Measurements from ENCODE around the gene REV3L.

DNA sequence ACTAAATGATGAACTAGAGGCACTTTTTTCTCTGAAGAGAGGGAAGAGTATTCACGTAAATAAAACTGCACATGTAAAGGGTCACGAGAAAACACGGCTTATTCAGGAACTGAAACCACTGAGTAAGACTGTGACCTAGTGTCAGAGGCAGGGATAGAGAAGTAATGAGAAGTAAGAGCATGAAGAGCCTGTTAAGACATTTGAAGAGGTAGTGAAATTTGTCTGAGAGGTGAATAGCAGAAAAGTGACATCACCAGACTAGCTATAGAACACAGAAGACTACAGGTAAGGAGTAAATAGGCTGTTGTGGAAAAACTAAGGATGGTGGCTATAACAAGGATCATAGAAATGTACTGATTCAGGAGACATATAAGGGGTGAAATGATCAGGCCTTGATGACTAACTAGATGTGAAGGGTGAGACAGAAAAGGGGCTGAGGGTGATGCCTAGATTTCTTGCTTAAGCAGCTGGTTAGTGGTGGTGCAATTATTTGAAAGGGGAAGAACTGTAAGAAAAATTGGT is 76.8 kb downstream of the REV3L start:
- TF ChIP-seq CTCF (IDR thresholded peaks at IDR 0.05; ENCODE audit: insufficient read depth, low read length) (no peak), POLR2AphosphoS5 (IDR thresholded peaks at IDR 0.05; ENCODE audit: low read depth) (no peak)
- TF ChIP-seq, protein P1, sequence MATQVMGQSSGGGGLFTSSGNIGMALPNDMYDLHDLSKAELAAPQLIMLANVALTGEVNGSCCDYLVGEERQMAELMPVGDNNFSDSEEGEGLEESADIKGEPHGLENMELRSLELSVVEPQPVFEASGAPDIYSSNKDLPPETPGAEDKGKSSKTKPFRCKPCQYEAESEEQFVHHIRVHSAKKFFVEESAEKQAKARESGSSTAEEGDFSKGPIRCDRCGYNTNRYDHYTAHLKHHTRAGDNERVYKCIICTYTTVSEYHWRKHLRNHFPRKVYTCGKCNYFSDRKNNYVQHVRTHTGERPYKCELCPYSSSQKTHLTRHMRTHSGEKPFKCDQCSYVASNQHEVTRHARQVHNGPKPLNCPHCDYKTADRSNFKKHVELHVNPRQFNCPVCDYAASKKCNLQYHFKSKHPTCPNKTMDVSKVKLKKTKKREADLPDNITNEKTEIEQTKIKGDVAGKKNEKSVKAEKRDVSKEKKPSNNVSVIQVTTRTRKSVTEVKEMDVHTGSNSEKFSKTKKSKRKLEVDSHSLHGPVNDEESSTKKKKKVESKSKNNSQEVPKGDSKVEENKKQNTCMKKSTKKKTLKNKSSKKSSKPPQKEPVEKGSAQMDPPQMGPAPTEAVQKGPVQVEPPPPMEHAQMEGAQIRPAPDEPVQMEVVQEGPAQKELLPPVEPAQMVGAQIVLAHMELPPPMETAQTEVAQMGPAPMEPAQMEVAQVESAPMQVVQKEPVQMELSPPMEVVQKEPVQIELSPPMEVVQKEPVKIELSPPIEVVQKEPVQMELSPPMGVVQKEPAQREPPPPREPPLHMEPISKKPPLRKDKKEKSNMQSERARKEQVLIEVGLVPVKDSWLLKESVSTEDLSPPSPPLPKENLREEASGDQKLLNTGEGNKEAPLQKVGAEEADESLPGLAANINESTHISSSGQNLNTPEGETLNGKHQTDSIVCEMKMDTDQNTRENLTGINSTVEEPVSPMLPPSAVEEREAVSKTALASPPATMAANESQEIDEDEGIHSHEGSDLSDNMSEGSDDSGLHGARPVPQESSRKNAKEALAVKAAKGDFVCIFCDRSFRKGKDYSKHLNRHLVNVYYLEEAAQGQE (IDR thresholded peaks at IDR 0.05; ENCODE audit: insufficient replicate concordance, low read depth), result no peak

Measured in HL-60 (cell line).